Upper lobe of left lung (tissue), 4 donors: Measurements from ENCODE around the gene STAT4.

Experiments
- CTCF ChIP-seq, 6 experiments: fragments of 450-650 bp in 4 of 6; fragments of 200-600 bp in 2 of 6; sonication (generic) in 2 of 6; IDR thresholded peaks; one replicate each; pipeline ENCODE4 v1.5.1; 2016 to 2019; ENCODE audit warnings: antibody characterized with exemption in 6 of 6
- POLR2A ChIP-seq, 4 donors: fragments of 450-650 bp; IDR thresholded peaks; one replicate each; pipeline ENCODE4 v1.5.1; 2016 to 2017; ENCODE audit warnings: antibody characterized with exemption in 4 of 4, mild to moderate bottlenecking in 2 of 4
- POLR2AphosphoS5 ChIP-seq, 2 donors: sonication (generic); formaldehyde crosslinking; IDR thresholded peaks; one replicate each; pipeline ENCODE4 v1.5.1; 2017; ENCODE audit warnings: antibody characterized with exemption in 2 of 2

GRCh38 chr2:191026377-191026776 lies 124.4 kb downstream of the STAT4 start:
- TF ChIP-seq POLR2AphosphoS5 (IDR thresholded peaks at IDR 0.05) (no peak), POLR2A (IDR thresholded peaks at IDR 0.05) (no peak), CTCF (IDR thresholded peaks at IDR 0.05) (no peak)
